ENCODE data around the gene CYS1.

CYS1 gene

GRCh38 chr2:10064932-10065772 is 15.1 kb downstream of the CYS1 start:
- POLR2A ChIA-PET = no interaction called here
- no peak overlapping the region for H3K4me3 ChIP-seq (ENCODE audit: low read depth, low read length)
- CTCF ChIA-PET = interaction anchor here (2.4 to 15.7 kb wide), 4 partner anchors 8 to 370 kb away, joined by 10 to 482 read pairs (median 99); no protein-coding TSS in a partner anchor
- TF ChIP-seq CTCF (IDR thresholded peaks at IDR 0.05; ENCODE audit: insufficient read depth, low read length, missing control alignments) = no peak
- no peak for DNase-seq (ENCODE audit: low read depth, low spot score)

- DNase-seq (ENCODE audit: low read depth, low spot score) = no peak
- ChIA-PET CTCF (interaction anchor here (0.7 to 15.7 kb wide), 5 partner anchors 9 to 372 kb away, joined by 3 to 482 read pairs (median 5); no protein-coding TSS in a partner anchor), POLR2A (no interaction called here)
- TF ChIP-seq CTCF (IDR thresholded peaks at IDR 0.05; ENCODE audit: insufficient read depth, low read length, missing control alignments) = no peak
- H3K4me3 ChIP-seq (ENCODE audit: low read depth, low read length) = no peak overlapping the region
These were observed 16.6 kb downstream of the CYS1 start for GRCh38 chr2:10063566-10063965.

GRCh38 chr2:10062931-10063365 is 17.3 kb downstream of the CYS1 start:
- no peak for DNase-seq (ENCODE audit: low read depth, low spot score)
- TF ChIP-seq CTCF (IDR thresholded peaks at IDR 0.05; ENCODE audit: insufficient read depth, low read length, missing control alignments) = no peak
- CTCF ChIA-PET = interaction anchor here (0.7 to 15.7 kb wide), 3 partner anchors 10 to 372 kb away, joined by 3 to 482 read pairs (median 25); no protein-coding TSS in a partner anchor
- POLR2A ChIA-PET = no interaction called here
- H3K4me3 ChIP-seq (ENCODE audit: low read depth, low read length) = no peak overlapping the region

GRCh38 chr2:10061221-10061925 is 18.8 kb downstream of the CYS1 start:
- CTCF ChIA-PET = interaction anchor here (1.9 to 6.2 kb wide), 3 partner anchors 10 to 373 kb away, joined by 6 to 106 read pairs (median 11); no protein-coding TSS in a partner anchor
- no peak for DNase-seq (ENCODE audit: low read depth, low spot score)
- H3K4me3 ChIP-seq (ENCODE audit: low read depth, low read length) = no peak overlapping the region
- TF ChIP-seq CTCF (IDR thresholded peaks at IDR 0.05; ENCODE audit: insufficient read depth, low read length, missing control alignments) = no peak
- POLR2A ChIA-PET = no interaction called here

- CTCF ChIA-PET = interaction anchor here (1.1 to 6.2 kb wide), 7 partner anchors 11 to 375 kb away, joined by 3 to 106 read pairs (median 6); no protein-coding TSS in a partner anchor
- POLR2A ChIA-PET = no interaction called here
- no peak overlapping the region for H3K4me3 ChIP-seq (ENCODE audit: low read depth, low read length)
- no peak for DNase-seq (ENCODE audit: low read depth, low spot score)
- no peak for TF ChIP-seq CTCF (IDR thresholded peaks at IDR 0.05; ENCODE audit: insufficient read depth, low read length, missing control alignments)
These were observed 20.5 kb downstream of the CYS1 start for GRCh38 chr2:10059552-10060335.

All from AG04449 (cell line).